Spleen (tissue), 7 donors: ENCODE results near the gene SERPING1.

Experiments used
- POLR2AphosphoS5 ChIP-seq, 3 donors: sonication (generic); formaldehyde crosslinking; IDR thresholded peaks; one replicate each; pipeline ENCODE4 v1.5.1; 2017; ENCODE audit warnings: antibody characterized with exemption in 3 of 3
- TF ChIP-seq, protein P1 (sequence below), 11 experiments: fragments of 200-600 bp in 7 of 11; fragments of 450-650 bp in 4 of 11; sonication (generic) in 4 of 11; IDR thresholded peaks in 8 of 11; conservative IDR thresholded peaks in 3 of 11; 1 replicate in 7 of 11; 2 replicates in 4 of 11; pipeline versions ENCODE4 v1.4.0 to v1.8.0; 2016 to 2021; ENCODE audit warnings: antibody characterized with exemption in 11 of 11, inconsistent platforms in 4 of 11, mild to moderate bottlenecking in 1 of 11
- donor health status: DM: no; HTN: no; CAD: no; lungs with moderate emphysema.
- donor health status: DM: no; HTN: no; CAD: no.
- donor health status: DM: no; HTN: no; CAD: no.

DNA sequence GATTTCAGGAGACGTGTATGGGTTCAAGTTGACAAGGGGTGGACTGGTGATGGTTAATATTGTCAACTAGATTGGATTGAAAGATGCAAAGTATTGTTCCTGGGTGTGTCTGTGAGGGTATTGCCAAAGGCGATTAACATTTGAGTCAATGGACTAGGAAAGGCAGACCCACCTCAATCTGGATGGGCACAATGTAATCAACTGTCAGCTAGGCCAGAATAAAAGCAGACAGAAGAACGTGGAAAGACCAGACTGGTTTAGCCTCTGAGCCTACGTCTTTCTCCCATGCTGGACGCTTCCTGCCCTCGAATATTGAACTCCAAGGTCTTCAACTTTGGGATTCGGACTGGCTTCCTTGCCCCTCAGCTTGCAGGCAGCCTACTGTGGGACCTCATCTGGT lies 53.9 kb downstream of the SERPING1 start:
- TF ChIP-seq POLR2AphosphoS5 (IDR thresholded peaks at IDR 0.05): no peak
- TF ChIP-seq, protein P1, sequence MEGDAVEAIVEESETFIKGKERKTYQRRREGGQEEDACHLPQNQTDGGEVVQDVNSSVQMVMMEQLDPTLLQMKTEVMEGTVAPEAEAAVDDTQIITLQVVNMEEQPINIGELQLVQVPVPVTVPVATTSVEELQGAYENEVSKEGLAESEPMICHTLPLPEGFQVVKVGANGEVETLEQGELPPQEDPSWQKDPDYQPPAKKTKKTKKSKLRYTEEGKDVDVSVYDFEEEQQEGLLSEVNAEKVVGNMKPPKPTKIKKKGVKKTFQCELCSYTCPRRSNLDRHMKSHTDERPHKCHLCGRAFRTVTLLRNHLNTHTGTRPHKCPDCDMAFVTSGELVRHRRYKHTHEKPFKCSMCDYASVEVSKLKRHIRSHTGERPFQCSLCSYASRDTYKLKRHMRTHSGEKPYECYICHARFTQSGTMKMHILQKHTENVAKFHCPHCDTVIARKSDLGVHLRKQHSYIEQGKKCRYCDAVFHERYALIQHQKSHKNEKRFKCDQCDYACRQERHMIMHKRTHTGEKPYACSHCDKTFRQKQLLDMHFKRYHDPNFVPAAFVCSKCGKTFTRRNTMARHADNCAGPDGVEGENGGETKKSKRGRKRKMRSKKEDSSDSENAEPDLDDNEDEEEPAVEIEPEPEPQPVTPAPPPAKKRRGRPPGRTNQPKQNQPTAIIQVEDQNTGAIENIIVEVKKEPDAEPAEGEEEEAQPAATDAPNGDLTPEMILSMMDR (IDR thresholded peaks at IDR 0.05 in 8 of 11, conservative IDR thresholded peaks at IDR 0.05 in 3 of 11): no peak
